Stimulated activated CD4-positive, alpha-beta T cell treated with anti-CD3 and anti-CD28 coated beads, Interleukin-1b, Interleukin-23, amount 100 ng/mL, for 1 hour (primary cell): ENCODE data around the gene COL25A1.
"Not testable (repeated sequence)": the region's sequence is repeated elsewhere in the genome, so short reads cannot be mapped to it uniquely, and the experiment has no call there.

Experiments used
- DNase-seq, 2 donors: peaks; one replicate each; pipeline ENCODE4 v3.0.0-alpha.2; 2020; ENCODE audit warnings: low read depth in 2 of 2

Gene COL25A1

DNA sequence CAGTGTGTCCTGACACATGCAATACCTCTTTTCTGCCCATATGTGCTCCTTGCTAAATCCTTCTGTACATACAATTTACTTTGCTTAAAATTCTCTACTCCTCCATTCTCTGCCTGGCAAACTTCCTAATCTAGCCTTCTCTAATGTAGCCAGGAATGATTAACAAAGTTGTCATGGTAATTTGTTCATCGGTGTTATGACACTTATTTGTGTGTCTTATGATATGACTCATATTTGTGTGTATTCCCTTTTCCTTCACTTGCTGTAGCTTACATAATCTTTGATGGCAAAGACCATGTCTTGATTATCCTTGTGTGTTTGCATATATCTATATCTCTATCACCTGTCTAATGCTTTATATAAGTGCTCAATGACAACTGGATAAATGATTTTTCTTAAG is 133.3 kb downstream of the COL25A1 start:
- DNase-seq, result no peak

GRCh38 chr4:109166586-109166985 is 135.9 kb downstream of the COL25A1 start:
- no peak for DNase-seq

DNA sequence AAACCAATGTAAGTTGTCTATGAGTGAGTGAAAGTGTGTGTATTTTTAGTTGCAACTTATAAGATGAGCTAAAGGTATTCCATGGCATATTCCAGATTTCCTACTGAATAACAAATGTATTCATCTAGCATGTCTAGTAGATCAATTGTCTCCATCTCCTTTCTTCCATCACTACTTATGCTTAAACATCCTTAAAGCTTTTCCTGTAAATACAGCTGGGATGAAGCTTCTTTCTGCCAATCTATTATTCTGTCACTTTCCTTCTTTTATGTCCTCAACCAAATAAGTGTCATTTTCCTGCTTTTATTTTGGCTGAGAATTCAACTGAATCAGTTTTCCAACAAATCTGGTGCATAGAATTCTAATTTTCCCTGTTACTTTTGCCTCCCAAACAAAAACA is 136.3 kb downstream of the COL25A1 start:
- DNase-seq, result no peak

- no peak for DNase-seq
Observed at GRCh38 chr4:109164011-109164410, 138.4 kb downstream of the COL25A1 start.

DNA sequence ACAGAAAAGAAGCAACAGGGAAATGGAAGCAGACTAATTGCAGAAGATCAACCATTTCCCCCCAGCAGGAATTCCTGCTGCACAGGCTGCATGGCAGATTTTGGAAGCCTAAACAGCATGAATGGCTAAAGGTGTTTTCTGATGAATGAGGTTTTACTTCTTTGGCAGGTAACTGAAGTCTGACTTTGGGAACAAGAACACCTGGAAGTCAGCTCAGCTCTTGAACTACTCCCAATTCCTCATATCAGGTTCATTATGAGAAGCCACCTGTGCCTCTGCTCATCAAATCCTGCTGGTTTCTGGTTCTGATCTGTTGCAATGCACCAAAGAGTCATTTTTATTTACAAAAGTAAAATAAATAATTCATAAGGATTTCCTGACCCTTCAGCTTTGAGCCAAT is 139.0 kb downstream of the COL25A1 start:
- no peak for DNase-seq

DNA sequence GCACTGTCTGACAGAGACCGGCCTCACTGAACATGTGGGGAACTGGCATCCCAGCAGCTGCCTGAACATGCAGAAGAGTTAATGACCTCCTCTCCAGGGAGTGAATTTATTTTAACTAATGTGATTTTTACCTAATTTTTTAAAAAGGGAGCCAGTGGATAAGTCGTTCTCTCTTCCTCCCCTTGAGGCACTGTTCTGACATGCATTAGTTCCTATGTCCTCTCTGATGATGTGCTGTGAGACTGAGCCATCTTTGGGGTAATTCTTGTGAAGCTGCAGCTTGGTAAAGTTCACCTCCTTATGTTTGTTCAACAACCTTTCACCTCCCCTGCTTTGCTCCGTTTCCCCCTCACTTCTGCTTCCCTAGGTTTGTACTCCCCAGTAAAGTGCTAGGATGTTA is 139.7 kb downstream of the COL25A1 start:
- no peak for DNase-seq

- DNase-seq, result no peak
Observed at GRCh38 chr4:109160494-109160893, 142.0 kb downstream of the COL25A1 start.

DNA sequence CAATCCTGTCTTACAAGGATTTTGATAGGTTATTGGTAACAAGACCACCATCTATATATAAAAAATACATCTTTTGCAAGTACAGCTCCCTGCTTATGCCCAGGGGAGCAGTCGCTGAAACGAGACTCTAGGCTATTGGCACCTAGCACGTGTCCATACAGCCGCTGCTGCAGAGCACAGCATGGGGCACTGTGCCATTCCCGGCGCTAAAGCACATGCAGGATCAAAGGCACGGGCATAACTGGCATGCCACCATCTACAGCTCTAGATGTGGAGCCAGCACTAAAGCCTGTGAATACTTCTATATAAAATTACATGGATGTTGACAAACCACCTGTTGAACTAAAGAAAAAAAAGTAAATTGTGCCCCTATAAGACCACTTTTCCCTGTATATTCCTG is 144.8 kb downstream of the COL25A1 start:
- no peak for DNase-seq

DNA sequence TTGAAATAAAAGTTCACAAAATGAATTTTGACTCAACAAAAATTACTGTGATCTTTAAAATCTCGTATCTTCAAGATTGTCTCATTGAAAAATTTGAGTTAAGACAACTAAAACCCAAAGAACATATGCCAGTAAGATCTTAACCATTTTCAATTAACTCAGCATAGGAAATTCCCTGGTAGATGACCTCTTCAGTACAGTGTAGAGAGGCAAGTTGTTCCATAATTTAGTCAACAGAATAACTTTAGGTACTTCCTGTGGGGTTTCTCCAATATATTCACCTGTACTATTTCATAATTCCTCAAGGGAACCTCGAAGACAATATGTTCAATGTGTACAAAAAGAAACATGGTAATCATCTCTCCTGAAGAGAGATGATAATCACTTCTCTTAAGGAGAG is 145.3 kb downstream of the COL25A1 start:
- DNase-seq, result no peak

DNA sequence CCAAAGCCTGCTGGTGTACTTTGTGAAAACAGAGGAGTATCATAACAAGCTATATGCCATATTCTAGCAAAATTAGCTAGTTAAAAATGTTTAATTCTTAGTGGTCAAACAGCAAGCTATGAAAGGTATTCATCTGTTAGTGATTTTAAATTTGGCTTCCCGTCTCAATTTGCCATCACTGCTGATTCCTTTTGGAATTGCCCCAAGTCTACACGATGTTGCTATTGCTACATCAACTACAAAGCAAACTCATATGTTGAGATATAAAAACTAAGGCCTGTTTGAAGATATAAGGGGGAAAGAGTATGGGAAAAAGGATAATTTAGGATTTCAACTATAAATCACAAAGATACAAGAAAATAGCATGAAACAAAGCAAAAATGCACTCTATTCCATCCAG is 146.1 kb downstream of the COL25A1 start:
- DNase-seq, result no peak

- no peak for DNase-seq
Observed at GRCh38 chr4:109155682-109156283, 146.7 kb downstream of the COL25A1 start.

- DNase-seq, result no peak
Observed at GRCh38 chr4:109155084-109155483, 147.4 kb downstream of the COL25A1 start.

- DNase-seq, result no peak
Observed at GRCh38 chr4:109154424-109154823, 148.0 kb downstream of the COL25A1 start.

DNA sequence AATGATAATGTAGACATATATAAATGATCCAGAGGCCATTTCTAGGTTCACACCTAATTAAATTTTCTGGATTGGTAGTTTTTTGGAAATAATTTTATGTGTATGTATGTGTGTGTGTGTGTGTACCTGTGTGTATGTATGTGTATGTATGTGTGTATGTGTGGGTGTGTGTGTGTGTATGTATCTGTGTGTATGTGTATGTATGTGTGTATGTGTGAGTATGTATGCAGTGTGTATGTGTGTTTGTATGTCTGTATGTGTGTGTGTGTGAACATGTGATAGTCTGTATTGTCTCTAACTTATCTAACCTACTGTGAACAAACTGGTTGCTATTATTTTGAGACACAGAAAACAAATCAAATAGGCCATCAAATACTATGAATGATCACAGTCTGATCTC is 152.6 kb downstream of the COL25A1 start:
- DNase-seq, result no peak

GRCh38 chr4:109148577-109149075 is 153.8 kb downstream of the COL25A1 start:
- DNase-seq, result no peak

DNA sequence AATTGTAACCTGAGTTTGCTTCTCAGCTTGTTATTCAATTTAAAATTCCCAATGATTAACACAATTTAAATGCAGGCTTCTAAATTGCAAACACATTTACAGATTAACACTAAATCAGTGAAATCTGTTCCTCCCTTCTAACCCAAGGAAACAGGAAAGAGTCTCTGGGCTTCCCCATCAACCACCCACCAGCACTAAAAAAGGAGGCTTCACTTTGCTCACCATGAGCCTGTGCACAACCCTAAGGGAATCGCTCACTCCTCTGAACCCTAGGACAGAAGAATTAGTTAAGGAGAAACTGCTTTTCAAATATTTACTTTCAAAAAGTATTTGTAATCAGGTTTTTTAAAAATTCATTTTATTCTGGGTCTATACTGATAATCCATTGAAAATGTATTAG is 155.3 kb downstream of the COL25A1 start:
- no peak for DNase-seq

DNA sequence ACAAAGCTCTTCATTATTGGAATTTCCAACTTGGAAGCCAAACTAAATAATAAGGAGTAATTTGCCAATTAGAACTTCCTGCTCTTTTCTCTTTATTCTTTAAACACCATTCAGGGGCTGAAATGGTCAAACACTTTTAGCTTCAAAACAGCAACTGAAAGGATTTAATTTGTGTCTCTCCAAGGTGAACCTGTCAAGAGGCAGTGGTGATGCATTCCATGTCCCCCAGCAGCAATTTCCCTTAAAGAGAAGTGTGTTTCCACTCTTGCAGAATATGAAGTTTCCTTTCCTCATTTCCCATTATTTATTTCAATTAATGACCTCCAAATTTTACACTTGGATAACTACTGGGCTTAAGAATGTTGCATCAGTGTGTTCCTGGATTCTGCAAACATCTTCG is 156.0 kb downstream of the COL25A1 start:
- no peak for DNase-seq

DNA sequence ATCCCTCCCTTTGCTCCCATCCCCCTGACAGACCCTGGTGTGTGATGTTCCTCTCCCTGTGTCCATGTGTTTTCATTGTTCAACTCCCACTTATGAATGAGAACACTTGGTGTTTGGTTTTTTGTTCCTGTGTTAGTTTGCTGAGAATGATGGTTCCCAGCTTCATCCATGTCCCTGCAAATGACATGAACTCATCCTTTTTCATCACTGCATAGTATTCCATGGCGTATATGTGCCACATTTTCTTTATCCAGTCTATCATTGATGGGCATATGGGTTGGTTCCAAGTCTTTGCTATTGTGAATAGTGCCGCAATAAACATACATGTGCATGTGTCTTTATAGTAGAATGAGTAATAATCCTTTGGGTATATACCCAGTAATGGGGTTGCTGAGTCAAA is 164.3 kb downstream of the COL25A1 start:
- DNase-seq, result not testable (repeated sequence)

- DNase-seq, result no peak
Observed at GRCh38 chr4:109134921-109135320, 167.5 kb downstream of the COL25A1 start.

GRCh38 chr4:109134268-109134667 is 168.2 kb downstream of the COL25A1 start:
- DNase-seq, result no peak

DNA sequence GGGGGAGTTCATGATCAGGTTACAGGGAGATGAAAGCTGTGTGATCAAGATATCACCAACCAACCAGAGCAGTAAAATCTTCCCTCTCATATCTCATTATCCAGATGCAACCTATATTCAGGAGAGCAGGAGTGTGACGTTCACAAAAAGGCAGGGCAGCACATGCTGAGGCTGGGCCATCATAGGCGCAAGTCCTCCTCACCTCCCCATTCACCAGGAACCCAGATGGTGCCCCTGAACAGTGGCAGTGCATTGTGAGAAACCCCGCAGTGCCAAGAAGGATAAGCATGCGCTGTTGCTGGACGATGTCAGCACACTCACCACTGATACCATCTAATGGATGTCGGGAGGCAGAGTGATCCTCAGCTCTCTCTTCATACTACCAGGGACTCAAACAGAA is 170.9 kb downstream of the COL25A1 start:
- no peak for DNase-seq

GRCh38 chr4:109128589-109128988 is 173.9 kb downstream of the COL25A1 start:
- no peak for DNase-seq

DNA sequence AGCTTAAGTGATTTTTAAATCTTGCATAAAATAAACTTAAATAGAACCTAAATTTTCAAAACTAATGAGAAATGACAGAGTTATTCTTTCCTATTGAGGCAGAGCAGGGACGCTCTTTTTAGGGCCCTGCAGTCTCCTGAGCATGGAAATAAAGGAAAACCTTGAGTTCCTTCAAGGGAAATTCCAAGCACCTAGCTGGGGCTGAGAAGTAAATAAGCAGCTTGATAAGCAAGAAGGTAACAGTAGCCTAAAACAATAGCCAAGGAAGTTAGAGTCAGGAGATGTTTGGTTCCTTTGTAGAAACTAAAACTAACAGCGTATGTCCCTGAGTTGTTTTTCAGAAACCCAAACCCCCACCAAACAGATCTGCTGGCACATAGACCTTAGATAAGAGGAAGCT is 174.6 kb downstream of the COL25A1 start:
- DNase-seq, result no peak

- DNase-seq, result no peak
Observed at GRCh38 chr4:109126856-109127255, 175.6 kb downstream of the COL25A1 start.
